DOHH2 (cell line): ENCODE measurements around the gene OR11H6.
A peak's percentile ranks its signal among the peaks of the same experiment; 100 is the strongest.

Experiments used
- CTCF ChIP-seq: fragments of 200-600 bp; sonication (generic); IDR thresholded peaks from one replicate; pipeline ENCODE4 v1.5.1; 2014; ENCODE audit warnings: antibody characterized with exemption, mild to moderate bottlenecking, low read depth, low read length; ENCODE audit not compliant: poor library complexity, severe bottlenecking
- EZH2phosphoT487 ChIP-seq: fragments of 200-600 bp; sonication (generic); IDR thresholded peaks from 2 replicates; pipeline ENCODE4 v1.6.1; 2017; ENCODE audit warnings: borderline replicate concordance, mild to moderate bottlenecking, antibody characterized with exemption, low read length, moderate library complexity, mixed read lengths

- TF ChIP-seq CTCF, result peak; percentile 40
- TF ChIP-seq EZH2phosphoT487, result no peak
Observed at GRCh38 chr14:20247646-20248246, 24.2 kb downstream of the OR11H6 start.
